Measurements from ENCODE around the gene CEP164. TPM values are rescaled to one million over a fixed set of nuclear protein-coding genes. Genes with fewer than 3 reads are reported as not detected.
A peak's percentile ranks its signal among the peaks of the same experiment; 100 is the strongest.
"Not testable (repeated sequence)": the region's sequence is repeated elsewhere in the genome, so short reads cannot be mapped to it uniquely, and the experiment has no call there.

Gene CEP164
- total RNA-seq, 1 donor from 2014 or later: 4.9 TPM

DNA sequence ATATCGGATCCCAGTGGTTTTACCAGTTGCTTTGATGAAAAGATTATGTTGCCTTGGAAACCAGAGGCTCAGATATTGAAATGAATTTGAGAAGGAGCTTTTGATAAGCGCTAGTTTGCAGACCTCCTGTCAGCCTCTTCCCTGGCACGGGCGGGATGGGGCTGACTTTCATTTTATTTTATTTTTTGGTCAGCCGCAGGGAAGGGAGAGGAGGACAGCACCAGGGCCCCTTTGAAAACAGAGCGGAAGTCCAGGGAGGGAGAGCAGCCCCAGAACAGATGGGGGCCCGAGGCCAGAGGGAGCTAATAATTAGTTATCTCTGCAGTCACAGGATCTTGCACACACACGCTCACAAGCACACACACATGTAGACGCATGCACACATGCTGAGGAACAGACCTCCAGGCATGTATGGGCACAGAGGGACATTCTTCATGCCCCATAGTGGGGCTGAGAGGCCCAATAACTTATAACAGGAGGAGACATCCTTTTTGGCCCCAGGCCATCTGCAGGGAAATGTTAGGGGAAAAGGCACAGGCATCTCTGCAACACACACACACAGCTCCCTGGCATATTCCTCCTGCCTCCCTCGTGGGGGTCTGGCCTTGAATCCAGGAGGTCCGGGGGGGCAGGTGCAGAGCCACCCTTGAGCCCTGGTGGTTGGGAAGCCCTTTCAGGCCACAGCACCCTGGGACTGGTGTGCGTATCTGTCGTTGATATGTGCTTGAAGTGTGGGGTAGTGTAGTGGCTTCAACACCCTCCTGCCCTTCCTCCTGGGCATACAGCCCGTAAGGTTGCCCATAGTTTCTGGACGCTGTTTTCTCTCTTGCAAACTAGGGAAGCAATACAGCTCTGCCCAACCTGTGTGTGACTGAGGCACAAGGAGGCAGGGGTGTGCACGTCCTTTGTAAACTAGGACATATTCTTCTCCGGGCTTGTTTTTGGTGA, 117.3 kb downstream of the CEP164 start:
- ATAC-seq (peak; percentile 14), DNase-seq (no peak)
- intact Hi-C loops (cut with micrococcal nuclease): no loop called here

DNA sequence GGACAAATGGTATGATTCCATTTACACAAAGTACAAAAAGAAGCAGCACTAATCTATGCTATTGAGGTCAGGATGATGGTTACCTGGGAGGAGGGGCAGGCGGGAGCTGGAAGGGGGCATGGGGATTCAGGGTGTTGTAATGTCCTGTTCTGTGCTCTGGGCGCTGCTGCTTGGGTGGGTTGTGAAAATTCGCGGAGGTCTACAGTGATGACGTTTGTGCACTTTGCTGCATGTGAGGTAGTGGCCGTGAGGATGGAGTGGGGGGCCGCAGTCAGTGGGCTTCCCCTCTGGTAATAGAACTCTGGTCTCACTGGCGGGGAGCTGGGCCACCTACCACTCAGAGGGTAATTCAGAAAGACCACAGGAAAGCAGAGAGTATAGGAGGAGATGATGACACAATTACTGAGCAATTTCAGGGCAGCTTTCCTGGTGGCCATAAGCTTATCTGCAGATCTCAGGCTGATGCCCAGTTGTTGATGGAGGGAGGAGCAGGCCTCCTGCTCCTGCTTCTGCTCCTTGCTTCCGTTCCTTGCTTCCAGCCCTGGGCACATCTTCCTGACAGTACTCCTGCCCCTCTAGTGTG, 121.5 kb downstream of the CEP164 start:
- DNase-seq: no peak
- no peak for ATAC-seq
- intact Hi-C loops (cut with micrococcal nuclease): no loop called here

DNA sequence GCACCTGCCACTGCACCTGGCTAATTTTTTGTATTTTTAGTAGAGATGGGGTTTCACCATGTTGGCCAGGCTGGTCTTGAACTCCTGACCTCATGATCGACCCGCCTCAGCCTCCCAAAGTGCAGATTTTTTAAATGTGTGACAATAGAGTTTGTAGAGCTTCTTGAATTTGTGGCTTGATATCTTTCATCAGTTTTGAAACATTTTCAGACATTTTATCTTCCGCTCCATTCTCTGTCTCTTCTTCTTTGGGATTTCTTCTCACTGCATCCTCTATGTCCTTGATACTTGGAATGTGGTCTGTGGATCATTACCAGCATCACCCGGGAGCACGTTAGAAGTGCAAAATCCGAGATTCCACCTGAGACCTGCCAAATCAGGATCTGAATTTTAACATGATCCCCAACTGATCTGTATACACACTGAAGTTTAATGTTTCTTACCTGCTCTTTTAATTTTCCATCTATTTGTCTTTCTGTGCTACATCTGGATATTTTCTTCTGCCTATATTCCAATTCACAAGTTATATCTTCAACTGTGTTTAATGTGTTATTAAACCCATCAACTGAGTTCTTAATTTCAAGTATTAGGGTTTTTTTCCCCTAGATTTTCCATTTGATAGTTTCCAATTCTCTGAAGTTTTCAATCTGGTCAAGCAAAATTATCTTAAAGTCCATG, 126.4 kb downstream of the CEP164 start:
- no peak for DNase-seq
- intact Hi-C loops (cut with micrococcal nuclease): no loop called here
- no peak for ATAC-seq

DNA sequence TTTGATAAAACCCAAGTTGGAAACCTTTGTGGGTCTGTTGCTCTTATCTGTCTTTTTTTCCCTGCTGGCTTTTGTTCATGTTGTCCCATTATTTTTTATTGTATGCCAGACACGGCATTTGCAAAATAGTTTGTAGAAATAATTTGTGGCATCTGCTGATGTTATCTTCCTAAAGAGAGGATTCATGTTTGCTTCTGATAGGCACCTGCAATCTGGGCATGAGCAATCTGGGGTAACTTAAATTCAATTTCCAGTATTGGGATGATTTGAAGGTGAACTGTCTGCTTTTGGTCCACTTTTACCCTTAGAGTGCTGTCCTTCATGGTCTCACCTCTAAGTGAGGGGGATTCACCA, 126.9 kb downstream of the CEP164 start:
- no peak for DNase-seq
- no peak for ATAC-seq
- intact Hi-C loops (cut with micrococcal nuclease): no loop called here

DNA sequence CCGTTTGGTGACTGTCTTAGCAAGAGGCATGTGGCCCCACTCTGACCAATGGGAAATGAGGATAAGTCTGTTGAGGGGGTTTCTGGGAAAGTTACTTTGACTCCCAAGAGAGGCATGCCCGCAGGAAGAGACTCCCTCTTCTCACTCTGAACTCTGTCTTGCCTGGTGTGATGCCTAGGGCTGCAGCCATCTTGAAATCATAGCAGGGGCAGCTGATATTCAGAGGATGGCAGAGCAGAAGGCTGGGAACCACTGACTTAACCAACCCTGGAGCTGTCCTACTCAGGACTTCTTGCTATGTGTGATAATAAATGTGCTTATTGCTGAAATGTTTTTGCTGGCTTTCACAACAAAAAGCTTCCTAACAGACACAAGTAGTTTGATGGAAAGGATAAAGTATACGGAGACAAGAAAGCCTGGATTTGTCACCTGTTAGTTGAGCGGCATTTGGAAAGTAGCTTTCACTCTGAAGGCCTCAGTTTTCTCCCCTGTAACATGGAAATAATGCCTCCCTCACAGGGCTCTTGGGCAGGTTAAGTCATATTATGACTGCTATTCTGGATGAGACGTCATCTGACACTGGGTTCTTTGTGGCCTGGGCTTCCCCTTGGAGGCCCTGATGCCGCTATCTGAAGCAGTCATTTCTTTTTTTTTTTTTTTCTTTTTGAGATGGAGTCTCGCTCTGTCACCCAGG, 128.5 kb downstream of the CEP164 start:
- DNase-seq (no peak), ATAC-seq (no peak)
- intact Hi-C loops (cut with micrococcal nuclease): no loop called here

DNA sequence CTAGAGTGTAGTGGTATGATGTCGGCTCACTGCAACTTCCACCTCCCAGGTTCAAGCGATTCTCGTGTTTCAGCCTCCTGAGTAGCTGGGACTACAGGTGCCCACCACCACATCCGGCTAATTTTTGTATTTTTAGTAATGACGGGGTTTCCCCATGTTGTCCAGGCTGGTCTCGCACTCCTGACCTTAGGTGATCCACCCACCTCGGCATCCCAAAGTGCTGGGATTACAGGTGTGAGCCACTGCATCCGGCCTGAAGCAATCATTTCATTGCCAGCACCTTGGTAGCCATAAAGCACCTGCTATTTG, 129.0 kb downstream of the CEP164 start:
- DNase-seq; intact Hi-C loops (cut with micrococcal nuclease); ATAC-seq: not testable (repeated sequence)

DNA sequence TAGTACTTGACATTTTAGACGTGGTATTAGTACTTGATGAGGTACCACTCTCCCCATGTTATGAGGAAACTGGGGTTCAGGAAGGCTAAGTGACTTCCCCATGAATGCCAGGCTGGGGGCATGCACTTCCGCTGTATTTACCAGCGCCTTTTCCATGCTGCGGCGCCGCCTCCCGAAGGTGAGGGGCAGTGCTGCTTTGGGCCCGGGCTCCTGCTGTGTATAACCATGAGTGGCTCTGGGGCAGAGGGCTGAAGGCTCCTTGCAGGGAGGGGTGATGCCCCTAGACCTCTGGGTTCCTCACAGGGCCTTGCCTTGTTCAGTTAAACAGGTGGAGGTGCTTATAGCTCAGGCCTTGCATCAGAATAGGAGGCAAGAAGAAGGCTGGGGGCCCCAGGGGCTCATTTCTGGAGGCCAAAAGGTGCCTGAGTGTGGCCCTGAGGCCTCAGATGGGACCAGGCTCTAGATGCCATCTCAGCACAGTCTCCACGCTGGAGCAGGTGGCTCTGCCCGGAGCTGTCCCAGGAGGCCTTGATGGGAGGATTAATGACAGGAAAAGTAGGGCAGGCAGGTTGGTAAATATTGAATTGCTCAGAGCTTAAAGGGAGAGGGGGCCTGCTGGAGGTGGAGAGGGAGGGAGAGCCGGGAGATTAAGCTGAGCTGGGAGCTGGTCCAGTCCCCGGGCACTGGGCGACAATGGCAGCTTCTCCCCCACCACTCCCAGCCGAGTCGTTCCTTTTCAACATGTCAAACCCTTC, 129.6 kb downstream of the CEP164 start:
- intact Hi-C loops (cut with micrococcal nuclease): no loop called here
- ATAC-seq: no peak
- DNase-seq: no peak

DNA sequence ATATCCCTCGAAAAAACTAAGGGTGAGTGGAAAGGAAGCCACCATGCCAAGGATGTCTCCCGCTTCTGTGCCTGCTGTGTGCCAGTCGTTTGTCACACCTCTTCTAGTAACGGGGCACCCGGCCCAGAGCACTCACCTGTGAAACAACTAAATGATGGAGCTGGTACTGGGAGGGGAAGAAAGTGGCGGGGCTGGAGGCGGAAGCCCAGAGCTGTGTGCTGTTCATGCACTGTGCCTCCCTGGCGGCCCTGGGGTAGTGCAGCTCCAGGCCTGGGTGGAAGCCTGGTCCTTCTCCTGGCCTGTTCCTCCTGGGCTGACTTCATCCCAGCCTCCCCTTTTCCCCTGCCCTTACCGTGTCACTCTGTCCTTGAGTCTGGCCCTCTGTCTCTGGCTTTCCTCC, 130.2 kb downstream of the CEP164 start:
- DNase-seq (no peak), ATAC-seq (no peak)
- intact Hi-C loops (cut with micrococcal nuclease): no loop called here

DNA sequence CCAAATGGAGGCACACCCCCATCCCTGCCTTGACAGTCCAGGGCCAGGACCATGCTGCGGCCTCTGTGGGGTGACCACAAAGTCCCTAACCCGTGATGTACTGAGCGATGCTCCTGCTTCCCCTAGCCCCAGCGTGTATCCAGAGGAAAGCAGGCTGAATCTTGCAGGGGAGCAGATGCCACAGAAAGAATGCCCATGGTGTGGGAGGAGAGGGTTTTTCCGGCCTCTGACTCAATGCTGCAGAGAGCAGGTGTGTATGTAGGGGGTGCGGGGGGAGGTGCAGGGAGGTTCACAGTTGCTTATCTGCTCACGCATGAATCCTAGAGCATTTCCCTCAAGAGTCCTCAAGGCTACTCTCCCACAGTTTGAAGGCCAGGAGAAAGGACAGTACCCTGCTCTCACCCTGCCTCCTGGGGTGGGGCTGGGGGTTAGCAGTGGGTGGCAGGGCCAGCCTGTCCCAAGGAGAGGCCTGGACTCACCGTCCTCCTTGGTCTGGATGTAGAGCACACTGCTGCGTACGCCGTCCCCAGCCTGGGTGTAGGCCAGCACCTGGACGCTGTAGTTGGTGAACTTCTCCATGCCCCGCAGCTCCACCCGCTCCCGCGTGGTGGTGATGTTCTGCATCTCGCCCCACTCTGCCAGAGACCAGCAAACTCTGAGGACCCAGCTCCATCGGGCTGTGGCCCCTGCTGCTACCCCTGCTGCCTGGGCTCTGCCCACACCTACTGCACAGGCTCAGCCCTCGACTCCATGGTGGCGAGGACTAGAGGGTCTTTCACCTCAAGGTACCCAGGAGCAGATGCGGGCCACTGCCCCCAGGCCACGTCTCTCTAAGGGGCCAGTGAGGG, 130.8 kb downstream of the CEP164 start:
- ATAC-seq: no peak
- no peak for DNase-seq
- intact Hi-C loops (cut with micrococcal nuclease): no loop called here

DNA sequence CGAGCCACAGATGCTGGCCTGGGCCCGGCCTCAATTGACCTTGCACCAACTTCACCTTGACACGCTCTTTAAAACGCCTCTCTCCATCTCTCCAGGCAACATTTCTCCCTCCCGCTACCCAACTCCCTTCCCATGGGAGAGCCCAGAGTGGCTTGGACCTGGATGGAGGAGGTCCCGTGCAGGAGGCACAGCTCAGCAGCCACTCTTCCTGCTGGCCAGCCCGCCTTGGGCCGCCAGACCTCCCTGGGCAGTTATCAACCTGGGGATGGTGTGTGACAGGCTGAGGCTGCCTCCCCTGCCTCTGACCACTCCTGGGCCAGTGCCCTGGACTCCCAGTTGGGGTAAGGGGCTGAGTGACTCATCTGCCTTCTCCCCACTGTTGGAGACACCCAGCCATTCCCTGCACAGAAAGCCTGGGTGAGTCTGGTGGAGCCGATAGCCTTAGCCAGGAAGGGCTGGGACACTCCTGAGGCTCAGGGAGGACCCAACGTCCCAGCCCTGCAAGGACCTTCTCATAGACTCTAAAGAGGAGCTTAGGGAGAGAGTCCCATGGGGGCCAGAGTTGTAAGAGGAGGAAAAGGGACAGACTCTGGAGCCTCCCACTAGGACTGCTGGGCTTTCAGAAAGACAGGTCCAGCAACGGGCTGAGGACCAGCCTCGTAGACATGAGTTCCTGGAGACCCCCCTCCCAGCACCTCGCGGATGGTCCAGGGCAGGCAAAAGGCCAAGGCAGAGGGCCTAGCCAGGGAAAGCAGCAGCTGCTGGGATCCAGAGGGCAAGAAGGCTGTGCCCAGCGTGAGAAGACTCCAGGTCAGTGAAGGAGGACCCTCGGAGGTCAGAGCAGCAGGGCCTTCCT, 131.7 kb downstream of the CEP164 start:
- ATAC-seq (no peak), DNase-seq (no peak)
- intact Hi-C loops (cut with micrococcal nuclease): no loop called here

DNA sequence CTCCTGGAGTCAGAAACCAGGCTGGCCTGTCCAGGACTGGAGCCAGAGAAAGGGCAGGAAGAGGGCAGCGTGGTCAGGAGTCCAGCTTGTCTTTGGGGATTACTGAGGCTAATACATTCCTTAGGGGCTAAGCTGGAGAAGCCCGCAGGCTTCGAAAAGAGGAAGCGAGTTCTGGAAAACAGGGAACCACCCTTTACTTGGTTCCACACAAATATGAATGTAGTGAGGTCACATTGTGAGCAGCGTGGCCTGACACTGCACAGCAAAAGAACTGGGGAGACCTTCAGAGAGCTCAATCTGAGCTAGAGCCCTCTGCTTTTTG, 132.3 kb downstream of the CEP164 start:
- DNase-seq (no peak), ATAC-seq (peak; percentile 25)
- intact Hi-C loops (cut with micrococcal nuclease): no loop called here

DNA sequence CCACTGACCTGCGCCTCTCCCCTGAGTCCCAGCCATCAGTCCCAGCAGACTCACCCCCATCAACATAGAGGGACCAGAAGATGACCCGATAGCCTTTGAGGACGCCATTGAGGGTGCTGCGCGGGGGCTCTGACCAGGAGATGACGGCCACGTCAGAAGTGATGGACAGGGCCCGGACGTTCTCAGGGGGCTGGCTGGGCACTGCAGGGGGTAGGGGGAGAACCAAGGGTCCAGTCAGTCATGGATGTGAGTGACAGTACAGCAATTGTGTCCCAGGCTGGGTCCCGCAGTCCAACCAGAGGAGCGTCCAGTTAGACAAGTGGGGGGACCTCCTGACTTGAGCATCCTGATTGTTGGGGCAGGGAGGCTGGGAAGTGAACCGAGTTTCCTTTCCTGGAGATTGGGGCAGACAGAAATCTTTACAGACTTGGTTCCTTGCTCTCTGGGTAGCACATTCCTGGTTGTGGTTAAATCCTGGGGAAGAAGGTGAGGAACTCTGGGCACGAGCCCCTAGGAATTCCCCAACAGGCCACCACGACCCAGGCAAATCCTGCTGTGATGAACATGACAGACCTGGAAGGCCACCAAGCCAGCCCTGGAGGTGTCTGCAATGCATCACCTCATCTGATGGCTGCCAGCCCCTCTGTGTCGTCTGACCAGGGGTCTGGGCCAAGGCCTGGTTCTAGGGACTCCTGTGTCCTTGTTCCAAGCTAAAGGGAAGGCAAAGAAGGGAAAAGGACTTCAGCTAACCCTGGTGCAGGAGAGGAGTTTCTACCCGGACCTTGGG, 133.9 kb downstream of the CEP164 start:
- intact Hi-C loops (cut with micrococcal nuclease): no loop called here
- DNase-seq (no peak), ATAC-seq (no peak)

DNA sequence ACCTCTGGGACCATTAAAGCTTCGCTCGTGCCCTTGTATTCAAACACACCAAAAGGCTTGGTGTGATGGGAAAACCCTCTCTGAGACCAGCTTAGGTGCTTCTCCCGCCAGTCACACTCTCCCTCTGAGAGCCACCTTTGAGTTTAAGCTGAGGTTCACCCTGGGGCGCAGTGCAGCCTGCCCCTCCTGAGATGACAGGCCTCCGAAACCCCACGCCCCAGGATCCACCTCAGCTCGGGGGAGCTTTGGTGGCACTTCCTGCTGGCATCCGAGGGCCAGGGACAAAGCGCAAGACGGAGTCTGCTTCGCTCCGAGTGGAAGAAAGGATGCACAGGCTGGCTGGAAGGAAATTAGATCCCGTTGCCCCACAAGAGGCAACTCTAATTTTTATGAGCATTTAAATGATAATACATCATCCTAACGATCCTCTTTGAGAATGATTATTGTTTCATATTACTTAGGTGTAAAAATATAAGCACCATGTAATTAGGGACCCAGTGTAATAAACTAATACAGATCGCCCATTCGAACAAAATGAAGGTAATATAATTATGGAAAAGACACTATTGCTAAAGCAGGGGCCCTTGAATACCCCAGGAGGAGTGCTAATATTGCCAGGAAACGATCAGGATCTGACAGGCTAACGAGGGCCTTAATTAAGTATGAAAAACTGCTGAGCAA, 134.7 kb downstream of the CEP164 start:
- intact Hi-C loops (cut with micrococcal nuclease): no loop called here
- DNase-seq (no peak), ATAC-seq (no peak)

DNA sequence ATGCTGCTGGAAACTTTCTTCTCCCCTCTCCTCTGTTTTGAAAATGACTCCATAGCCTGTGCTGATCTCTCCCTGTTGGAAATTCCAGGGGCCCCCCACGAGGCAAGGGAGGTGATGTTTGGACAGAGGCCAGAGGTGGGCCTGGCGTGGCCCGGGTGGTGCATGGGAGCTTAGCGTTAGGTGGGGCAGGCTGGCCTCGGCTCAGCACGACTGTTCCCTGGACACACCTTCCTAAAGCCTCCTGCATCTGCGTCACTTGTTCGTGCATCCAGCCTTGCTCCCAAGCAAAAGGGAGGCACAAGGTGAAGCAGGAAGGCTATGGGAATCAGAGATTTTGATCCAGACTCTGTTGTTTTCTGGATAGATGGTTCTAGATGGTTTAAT, 135.2 kb downstream of the CEP164 start:
- ATAC-seq (no peak), DNase-seq (no peak)
- intact Hi-C loops (cut with micrococcal nuclease): no loop called here

Data from left ventricle myocardium superior (tissue), 1 donor.